NCI-H187 treated with DMSO at 0.1 percent for 48 hours (cell line): ENCODE data around the gene BFAR.
"Not testable (repeated sequence)": the region's sequence is repeated elsewhere in the genome, so short reads cannot be mapped to it uniquely, and the experiment has no call there.

ENCODE experiments used
- DNase-seq: peaks from one replicate; lab custom pipeline; 2025; lab: John Stamatoyannopoulos, UW

The BFAR gene

GRCh38 chr16:14635395-14636165, 2.8 kb downstream of the BFAR start:
- no peak for DNase-seq

GRCh38 chr16:14636179-14636950, 3.6 kb downstream of the BFAR start:
- DNase-seq, result not testable (repeated sequence)

- DNase-seq, result not testable (repeated sequence)
These were observed 4.1 kb downstream of the BFAR start for GRCh38 chr16:14636951-14637240.

- peak; percentile 42 for DNase-seq
These were observed 7.8 kb downstream of the BFAR start for GRCh38 chr16:14640538-14640937.

DNA sequence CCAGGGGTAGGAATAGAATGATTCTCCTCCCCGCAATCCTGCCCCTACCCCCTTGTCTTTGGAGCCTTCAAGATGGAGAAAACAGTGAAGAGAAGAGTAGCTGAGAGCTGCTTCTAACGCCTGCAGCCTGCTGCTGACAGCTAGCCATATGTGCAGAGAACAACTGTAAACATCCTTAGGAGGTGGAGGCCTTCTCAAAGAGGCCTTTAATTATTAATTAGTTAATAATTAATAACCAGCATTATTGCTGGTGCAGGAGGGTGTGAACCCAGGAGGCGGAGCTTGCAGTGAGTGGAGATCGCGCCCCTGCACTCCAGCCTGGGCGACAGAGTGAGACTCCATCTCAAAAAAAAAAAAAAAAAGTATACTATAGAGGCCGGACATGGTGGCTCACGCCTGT, 8.5 kb downstream of the BFAR start:
- DNase-seq, result no peak

- no peak for DNase-seq
These were observed 9.2 kb downstream of the BFAR start for GRCh38 chr16:14641926-14642325.

DNA sequence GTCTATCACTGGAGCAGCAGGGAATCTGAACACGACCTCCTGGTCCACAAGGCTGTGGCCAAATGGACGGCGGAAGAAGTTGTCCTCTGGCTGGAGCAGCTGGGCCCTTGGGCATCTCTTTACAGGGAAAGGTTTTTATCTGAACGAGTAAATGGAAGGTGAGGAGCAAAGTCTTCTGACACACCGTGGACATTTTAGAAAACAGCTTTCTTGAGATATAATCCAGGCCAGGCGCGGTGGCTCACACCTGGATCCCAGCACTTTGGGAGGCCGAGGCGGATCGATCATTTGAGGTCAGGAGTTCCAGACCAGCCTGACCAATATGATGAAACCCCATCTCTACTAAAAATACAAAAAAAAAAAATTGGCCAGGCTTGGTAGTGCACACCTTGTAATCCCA, 17.1 kb downstream of the BFAR start:
- DNase-seq, result no peak

DNA sequence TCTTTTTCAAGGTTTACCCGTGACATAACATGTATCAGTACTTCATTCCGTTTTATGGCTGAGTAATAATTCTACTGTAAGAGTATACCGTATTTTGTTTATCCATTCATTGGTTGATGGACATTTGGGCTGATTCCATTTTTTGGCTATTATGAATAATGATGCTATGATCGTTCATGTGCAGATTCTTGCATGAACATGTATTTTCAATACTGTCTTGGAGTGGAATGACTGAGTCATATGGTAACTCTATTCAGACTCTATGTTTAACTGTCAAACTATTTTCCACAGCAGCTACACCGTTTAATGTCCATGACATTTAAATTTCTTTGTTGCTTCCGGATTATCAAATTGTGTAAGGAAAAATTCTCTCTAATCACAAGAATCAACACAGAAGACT, 17.9 kb downstream of the BFAR start:
- no peak for DNase-seq

DNA sequence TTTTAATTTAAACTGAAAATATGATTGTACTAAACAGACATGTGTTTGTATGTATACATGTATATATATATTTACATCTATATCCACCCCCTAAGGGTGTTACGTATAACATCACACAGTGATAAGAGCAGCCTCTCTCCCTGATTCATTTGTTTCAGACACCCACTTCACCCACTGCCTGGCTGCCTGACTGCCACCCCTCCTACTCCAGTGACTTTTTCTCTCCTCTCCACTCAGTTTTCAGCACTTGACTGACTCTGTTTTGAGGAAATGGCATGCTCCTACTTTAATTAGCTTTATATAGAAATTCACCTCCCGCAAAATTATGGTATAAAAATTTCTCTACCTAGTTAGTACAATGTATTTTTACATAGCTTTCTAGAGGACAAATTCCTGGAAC, 20.0 kb downstream of the BFAR start:
- DNase-seq, result no peak

DNA sequence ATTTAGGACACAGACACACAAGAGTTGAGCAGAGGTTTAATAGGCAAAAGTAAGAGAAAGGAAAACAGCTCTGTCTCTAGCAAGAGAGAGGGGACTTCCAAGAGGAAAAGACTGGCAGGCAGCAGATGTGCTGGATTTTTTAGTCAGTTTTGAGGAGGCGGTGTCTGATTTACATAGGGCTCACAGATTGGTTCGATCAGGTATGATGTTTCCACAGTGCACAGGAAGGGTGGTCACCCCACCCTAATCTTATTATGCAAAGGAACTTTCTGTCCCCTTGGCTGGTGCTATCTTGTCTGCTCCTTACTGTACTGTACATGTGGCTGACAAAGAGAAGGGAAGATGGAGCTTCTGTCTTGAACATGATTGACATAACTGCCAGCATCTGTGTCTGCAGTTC, 25.3 kb downstream of the BFAR start:
- no peak for DNase-seq

DNA sequence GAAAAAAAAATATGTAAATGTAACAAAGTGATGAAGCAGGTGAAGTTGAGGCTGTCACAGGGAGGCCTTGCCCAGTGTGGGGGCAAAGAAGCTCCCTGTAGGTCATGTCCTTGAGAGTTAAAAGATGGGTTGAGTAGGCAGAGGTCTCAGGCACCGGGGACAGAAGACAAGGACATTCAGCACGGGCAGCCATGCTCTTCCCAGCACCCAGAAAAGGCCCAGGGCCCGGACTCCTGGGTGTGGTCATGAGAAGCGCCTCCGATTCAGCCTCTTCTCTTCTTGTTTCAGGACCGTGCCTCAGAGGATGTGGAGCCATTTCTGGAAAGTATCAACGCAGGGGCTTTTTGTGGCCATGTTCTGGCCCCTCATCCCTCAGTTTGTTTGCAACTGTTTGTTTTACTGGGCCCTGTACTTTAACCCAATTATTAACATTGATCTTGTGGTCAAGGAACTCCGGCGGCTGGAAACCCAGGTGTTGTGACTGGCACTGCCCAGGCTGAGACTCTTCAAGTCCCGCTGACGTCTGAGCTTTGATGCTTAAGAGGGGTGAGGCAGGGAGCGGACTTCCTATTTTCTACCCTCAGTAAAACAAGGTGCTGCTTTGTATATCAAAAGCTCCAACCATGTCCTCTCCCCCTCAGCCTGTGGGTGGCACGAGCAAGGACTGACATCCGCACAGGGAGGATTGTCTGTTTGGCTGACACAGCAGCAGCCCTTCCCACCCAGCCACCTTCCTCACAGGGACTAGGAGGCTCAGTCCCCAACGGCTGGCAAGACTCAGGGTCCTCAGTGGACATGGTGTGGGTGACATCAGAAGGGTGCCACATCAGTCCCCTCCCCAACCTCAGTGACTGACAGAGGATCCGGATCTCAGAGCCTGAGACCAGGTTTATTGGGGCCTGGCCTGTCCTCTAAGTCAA, 34.9 kb downstream of the BFAR start:
- DNase-seq, result no peak

DNA sequence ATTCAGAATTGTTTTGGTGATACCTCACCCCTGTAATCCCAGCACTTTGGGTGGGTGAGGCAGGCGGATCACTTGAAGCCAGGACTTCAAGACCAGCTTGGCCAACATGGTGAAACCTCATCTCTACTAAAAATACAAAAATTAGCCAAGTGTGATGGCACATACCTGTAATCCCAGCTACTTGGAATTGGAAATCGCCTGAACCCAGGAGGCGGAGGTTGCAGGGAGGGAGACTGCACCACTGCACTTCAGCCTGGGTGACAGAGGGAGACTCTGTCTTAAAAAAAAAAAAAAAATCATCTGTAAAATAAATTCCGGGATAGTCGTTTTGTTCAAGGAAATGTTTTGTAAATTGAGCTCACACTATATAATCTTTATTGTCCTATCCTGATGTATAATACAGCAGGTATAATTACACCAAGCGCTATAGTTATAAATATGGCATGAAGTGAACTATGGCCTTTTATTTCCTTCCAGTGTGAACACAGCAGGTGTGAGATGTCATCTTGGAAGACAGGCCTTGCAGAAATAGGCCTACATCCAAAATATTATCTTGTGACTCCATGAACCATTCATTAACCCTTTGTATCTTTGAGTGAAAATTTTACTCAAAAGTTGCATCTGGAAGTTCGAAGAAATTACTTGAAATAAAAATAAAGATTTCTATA, 35.9 kb downstream of the BFAR start:
- DNase-seq, result no peak

- DNase-seq, result no peak
These were observed 37.0 kb downstream of the BFAR start for GRCh38 chr16:14669776-14670175.

DNA sequence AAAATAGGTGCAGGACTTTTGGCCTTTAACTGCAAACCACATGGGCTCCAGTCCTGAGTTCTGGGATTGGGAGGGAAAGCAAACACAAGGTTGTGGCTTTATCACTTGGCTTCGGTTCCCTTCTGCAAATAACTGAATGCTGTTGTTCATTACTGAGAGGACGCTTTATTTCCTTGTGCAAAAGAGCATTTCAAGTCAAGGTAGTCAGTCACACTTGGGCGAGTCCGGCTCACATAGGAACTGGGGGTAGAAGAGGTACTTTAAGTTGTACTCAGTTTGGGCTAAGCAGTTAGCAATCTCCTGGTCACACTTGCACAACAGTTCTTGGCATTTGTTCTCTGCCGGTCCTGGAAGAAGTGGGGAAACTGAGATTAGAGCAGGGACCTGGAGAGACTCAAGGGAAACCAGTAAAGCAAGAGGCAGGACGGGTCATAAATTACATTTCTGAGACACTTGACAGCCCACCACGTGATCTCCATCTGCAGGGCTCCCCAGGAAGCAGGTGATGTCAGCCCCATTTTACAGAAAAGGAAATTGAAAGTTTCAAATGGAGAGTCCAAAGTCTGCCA, 39.7 kb downstream of the BFAR start:
- no peak for DNase-seq

GRCh38 chr16:14676633-14677032, 43.9 kb downstream of the BFAR start:
- DNase-seq, result no peak

GRCh38 chr16:14677627-14678026, 44.9 kb downstream of the BFAR start:
- no peak for DNase-seq

- no peak for DNase-seq
These were observed 46.2 kb downstream of the BFAR start for GRCh38 chr16:14678748-14679497.

DNA sequence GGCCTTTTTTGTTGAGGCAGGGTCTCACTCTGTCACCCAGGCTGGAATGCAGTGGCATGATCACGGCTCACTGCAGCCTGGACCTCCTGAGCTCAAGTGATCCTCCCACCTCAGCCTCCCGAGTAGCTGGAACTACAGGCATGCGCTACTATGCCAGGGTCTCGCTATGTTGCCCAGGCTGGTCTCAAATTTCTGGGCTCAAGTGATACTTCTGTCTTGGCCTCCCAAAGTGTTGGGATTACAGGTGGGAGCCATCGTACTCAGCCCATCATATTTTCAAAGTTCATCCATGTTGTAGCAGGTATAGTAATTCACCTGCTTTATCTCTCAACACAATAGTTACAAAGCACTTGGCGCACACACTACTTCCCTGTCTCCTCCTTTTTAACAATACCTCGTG, 47.6 kb downstream of the BFAR start:
- DNase-seq, result not testable (repeated sequence)

GRCh38 chr16:14681115-14681514, 48.4 kb downstream of the BFAR start:
- no peak for DNase-seq

- DNase-seq, result no peak
These were observed 49.4 kb downstream of the BFAR start for GRCh38 chr16:14682121-14682520.
